ENCODE results near the gene POC1B.
"Not testable (repeated sequence)": the region's sequence is repeated elsewhere in the genome, so short reads cannot be mapped to it uniquely, and the experiment has no call there.

Gene POC1B

DNA sequence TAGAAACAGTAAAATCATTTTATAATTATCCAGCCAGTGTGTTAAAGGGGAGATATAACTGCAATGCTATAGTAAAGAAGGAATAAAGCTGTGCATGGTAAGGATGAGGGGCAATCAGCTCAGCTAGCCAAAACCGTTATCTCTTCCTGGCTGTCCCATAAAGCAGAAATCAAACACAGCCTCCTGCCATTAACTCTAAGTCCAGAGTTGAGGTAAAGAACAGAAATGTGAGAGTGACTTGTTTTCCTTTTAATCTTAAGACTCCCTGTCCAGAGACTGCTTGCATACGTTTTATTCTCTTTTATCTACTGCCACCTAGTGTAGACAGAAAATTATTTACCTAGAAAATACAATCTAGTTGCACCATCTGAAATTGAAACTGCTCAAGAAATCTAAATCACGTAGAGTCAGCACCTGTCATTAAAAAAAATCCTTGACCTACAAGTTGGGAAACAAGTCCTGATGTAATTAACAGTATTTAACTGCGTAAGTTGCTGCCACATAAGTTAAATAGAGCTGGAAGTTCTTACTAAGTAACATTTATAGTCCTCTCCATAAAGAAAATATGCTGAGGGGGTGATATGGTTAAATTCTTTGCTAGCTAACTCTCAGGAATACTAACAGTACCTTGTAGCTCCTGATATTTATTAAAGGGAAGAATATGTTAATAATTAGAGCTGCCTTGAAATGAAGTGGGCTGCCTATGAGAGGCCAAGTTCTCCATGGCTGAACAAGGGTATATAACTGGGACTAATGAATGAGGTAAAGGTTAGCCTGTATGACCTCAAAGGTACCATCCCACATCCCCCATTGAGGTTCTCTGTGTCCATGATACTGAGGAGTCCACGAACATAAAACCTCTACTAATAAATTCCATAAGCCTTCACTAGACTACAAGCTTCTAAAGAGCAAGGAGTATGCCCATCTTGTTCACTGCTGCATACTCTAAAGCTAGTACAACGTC, 63.9 kb downstream of the POC1B start:
- DNase-seq (ENCODE audit: low read depth): no peak

DNA sequence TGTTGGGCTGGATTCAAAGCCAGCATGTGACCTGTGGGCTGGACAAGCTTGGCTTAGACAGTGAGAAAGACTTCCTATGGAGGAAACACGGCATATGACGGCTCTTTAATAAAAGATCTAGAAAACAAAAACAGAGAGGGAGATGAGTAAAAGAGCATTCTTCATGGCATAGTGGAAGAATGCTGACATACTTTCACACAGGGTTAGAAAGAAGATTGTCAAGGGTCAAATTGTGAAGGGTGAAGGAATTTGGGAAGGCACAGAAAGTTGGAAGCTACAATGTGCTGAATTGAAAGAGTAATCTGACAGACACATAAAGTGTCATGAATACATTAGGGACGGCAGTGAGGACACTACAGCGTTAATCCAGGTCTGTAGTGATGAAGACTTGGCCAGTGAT, 64.7 kb downstream of the POC1B start:
- DNase-seq (ENCODE audit: low read depth): no peak

DNA sequence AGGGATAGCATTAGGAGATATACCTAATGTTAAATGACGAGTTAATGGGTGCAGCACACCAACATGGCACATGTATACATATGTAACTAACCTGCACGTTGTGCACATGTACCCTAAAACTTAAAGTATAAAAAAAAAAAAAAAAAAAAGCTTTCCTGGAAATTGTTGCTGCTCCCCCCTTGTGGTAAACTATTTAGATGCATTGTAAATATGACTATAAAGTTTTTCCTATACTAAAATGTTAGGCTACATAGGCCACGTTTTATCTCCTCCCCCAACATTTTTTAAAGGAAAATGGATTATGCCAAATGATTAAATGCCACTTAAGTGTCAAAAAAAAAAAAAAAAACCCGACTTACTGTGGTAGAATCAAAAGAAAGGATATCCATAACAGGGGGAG, 66.6 kb downstream of the POC1B start:
- DNase-seq (ENCODE audit: low read depth): not testable (repeated sequence)

DNA sequence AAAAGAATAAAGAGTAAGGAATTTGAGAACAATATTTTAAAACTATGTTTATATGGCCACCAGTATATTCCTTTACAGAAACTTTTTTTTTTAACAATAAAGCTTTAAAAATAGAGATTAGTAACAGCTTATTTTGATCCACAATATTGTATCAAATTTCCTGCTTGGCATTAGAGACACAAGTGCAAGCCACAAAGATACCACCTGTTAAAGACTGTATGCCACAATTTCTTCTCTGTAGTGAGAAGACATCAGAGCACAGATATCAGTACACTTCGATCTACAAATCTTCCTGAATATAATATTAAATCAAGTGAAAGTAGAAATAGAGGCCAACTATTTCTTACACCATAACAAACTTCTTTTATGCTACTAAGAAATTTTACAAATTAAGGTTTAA, 69.3 kb downstream of the POC1B start:
- no peak for DNase-seq (ENCODE audit: low read depth)

DNA sequence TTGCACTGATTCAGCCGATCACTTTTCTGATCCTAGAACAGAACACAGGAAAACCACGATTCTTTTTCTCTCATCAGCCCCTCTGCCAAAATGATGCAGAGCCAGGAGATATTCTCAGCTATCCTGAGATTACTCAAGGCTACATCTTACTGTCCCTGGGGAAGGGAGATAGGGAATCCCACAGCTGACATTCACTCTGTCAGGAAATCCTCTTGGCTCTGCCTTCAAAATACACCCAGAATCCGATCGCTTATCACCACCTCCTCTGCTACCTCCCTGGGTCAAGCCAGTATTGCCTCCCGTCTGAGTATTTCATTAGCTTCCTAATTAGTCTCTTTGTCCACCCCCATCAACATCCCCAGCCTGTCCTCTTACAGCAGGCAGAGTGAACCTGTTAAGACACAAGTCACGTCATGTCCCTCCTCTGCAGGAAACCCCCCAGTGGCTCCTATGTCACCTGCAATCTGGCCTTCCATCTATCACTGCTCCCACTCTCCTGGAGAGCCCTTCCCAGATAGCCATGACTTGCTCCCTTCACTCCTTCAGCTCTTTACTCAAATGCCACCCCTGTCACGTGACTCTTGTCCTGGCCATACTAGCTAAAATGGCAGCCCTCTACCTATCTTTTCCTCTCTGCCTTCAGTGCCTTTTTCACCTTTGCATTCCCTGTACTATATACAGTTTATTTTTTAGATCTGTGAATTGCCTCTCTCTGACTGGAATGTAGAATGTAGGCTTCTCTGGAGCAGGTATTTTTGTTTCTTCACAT, 71.6 kb downstream of the POC1B start:
- DNase-seq (ENCODE audit: low read depth): no peak

DNA sequence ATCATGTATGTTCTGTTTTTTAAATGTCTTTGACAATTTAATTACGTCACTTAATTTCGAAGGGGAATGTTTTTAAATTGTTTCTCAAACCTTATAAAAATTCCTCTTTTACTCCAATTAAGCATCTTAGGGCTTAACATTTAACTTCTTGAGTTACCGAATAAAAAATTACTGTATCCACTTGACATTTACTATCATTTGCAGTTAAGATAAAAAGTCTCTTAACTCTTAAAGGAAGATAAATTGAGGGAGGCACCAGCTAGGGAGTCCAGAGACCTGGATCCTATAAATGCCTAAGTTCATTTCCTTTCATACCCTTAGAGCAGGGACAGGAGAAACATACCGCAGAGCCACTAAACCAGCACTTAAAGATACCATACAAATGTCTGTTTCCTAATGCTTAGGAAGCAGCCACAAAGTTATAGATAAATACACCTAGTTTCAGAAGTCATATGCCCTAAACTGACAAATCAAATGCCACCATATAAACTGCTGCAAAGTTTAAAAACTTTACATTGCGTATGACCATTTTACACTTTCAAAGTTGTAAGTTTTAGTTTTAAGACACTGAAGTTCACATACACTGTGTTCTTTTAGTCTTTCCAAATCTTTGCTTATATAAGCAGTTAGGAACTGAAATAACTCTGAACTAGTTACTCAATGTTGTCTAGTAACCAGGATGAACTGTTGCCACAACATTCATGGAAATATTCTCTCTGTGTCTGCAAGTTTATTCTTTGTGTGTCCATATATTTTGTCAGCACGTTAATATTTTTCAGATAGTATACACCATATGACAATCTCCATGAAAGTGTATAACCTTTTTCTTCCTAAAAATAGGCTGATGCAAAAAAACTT, 72.5 kb downstream of the POC1B start:
- DNase-seq (ENCODE audit: low read depth): no peak

DNA sequence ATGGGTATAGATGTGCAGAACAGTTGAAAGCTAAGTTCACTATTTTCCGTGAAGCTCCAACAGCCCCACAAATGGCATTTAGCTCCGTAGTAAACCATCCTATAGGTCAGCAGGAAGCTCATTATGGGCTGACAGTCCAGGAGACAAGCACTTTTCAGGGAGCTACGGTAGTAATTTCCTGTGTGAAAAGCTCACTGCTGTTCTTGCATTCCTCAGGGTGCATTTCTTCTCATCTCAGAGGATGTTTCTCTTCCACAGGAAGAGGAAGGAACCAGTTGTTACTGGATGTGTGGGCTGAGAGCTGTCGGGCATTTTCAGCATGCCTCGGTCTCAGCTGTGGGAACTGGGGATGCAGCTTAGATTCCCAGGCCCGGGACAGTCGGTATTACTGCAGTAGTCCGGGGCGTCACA, 74.0 kb downstream of the POC1B start:
- DNase-seq (ENCODE audit: low read depth): no peak

DNA sequence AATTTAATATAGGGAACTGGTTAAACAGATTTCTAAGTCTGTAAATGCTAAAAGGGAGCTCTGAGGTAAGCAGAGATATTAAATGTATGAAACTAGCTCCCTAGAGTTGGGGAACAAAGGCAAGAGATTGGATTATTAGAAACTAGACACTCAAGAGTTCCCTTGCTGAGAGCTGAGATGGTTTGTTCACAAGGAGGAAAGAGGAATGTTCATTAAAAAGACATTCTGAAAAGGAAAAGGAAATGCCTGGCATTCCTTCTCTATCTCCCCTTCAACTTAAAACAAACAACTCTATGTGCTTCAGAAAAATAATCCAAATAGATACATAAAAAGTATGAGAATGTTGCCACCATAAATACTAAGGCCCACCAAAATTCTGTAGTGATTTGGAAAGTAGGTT, 74.9 kb downstream of the POC1B start:
- DNase-seq (ENCODE audit: low read depth): no peak

DNA sequence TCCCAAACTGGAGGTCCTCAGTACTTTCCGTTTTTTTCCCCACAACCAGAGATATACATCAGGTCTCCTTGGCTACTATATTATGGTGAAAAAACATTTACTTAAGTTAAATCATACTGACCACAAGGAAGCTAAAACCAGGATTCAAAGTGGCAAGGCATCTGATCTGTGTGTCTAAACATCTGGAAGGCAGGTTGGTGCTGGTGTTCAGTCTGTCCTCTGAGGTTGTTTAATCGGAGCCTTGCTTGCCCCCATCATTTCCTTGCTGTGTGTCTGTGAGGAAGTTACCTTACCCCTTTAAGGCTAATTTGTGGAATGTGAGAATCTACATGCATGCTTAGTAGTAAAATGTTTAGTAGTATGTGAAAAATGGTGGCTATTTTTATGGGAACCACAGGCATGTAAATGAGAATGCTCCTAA, 76.9 kb downstream of the POC1B start:
- no peak for DNase-seq (ENCODE audit: low read depth)

DNA sequence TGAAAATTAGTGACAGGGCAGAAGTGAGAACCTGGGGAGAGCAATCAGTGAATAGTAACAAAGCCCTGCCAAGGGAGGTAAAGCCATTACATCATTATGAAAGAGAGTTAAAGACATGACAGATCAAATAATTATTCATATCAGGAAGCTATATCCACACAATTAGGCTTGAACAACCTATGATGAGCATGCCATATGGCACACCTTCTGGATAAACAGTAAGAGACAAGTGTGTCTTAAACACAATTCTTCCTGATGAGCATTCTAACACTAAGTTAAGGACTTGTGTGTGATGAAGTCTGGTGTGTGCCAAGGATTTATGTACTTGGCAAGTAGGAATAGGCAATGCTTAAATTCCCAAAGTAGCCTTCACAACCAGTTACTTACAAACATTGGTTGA, 77.3 kb downstream of the POC1B start:
- no peak for DNase-seq (ENCODE audit: low read depth)

DNA sequence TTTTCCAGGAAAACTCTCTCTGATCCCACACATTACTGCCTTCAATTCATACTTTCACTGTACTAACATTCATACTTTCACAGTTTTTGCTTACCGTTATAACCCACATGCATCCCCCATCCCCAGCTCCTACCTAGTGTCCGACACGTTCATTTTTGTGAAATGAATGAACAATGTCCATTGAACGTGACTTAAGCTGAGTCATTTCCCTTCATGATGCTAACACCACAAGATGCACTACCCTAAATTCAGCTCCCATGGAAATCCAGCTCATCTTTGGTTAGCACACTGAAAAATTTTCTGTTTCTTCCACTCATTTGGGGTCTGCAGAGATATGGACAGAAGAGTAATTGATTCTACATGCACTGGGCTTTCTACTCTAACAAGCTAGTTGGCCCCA, 85.9 kb downstream of the POC1B start:
- DNase-seq (ENCODE audit: low read depth): no peak

DNA sequence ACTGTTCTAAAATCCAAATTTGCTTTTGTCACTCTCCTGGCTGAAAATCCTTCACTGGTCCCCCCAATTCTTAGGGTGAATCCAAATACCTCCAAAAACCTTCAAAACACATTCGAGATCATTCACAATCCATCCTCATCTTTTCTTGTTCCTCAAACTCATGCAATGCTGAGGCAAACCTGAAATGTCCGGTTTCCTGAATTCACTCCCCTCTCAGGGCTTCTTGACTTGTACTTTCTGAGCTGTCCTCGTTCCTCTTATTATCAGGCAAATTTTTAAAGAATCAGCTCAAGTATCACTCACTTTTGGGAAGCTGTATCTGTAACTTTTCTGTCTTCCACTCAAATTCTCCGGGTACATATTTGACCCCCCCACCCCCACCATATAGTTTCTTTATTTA, 88.6 kb downstream of the POC1B start:
- DNase-seq (ENCODE audit: low read depth): no peak

DNA sequence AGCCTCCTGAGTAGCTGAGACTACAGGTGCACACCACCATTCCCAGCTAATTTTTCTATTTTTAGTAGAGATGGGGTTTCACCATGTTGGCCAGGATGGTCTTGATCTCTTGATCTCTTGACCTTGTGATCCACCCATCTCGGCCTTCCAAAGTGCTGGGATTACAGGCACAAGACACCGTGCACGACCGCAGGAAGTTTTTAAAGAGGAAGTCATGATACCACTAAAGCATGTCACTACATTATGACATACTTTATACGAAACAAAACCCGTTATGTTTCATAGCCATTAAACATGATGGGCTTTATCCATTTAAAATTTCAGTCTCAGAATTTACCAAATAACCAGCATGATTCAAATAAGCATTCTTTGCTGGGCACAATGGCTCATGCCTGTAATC, 89.8 kb downstream of the POC1B start:
- no peak for DNase-seq (ENCODE audit: low read depth)

DNA sequence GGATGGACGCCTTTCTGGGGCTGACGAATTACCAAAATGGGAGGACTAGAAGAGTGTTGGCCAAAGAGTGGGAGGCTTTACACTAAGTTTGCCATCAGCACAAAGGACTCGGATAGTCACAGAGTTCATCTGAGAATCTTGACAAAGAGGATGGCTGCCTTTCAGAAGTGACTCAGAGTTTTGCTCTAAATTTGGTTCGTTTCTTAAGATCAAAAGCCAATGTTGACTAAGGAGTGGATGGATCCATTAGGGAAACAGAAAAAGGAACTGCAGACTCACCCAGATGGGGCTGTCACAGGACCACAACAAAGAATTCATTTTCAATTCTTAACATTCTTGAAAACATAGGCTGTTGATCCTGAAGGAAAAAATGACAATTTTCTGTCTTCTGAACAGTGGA, 92.2 kb downstream of the POC1B start:
- no peak for DNase-seq (ENCODE audit: low read depth)

DNA sequence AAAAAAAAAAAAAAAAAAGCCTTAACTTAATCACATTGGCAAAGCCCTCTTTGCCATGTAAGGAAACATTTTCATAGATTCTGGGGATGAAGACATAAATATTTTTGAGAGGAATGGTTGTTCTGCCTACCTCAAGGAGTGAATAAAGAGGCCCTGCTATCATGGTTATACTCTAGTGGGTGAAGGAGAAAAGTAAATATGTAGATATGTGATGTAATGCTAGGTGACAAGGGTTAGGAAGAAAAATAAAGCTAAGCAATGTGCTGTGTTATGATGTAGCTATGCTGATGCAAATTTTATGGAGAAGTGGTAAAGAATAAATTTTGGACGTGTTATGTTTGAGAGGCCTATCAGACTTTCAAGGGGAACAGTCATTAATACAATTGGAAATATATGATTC, 93.5 kb downstream of the POC1B start:
- no peak for DNase-seq (ENCODE audit: low read depth)

DNA sequence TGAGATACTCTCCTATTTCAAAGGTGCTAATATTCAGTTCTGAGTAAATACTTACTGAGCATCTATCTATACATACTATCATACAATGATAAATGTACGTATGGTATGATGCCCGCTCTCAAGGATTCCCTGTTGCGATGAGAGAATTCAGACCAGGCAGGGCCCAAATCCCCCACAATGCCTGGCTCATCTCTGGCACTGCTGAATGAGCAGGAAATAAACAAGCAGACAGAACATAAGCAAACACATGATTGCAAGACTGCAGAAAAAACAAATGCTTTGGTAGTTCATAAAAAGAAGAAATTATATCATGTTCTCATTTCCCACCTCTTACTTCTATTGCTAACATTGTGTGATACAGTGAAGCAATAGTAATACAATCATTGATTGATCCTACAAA, 96.3 kb downstream of the POC1B start:
- DNase-seq (ENCODE audit: low read depth): no peak

DNA sequence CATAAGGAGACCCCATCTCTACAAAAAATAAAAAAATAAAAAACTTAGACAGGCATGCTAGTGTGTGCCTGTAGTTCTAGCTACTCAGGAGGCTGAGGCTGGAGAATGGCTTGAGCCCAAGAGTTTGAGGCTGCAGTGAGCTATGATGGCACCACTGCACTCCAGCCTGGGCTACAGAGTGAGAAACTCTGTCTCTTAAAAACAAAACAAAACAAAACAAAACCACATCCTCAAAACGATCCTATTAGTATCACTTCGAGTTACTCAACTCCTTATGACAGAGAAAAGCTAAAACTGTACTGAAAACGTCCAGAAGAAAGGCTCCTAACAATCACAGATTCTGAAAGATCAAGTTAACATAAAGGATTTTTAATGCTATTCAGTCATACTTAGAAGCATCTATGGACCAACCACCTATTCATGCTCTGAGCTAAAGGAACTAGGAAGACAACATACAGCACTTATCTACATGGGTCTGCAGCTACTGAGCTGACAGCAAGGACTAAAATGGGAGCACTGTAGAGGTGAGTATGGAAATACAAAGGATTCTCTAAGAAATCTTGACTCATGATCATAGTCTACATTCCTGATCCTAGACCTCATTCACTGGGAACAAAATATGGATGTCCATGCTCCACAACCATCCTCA, 98.2 kb downstream of the POC1B start:
- DNase-seq (ENCODE audit: low read depth): no peak

DNA sequence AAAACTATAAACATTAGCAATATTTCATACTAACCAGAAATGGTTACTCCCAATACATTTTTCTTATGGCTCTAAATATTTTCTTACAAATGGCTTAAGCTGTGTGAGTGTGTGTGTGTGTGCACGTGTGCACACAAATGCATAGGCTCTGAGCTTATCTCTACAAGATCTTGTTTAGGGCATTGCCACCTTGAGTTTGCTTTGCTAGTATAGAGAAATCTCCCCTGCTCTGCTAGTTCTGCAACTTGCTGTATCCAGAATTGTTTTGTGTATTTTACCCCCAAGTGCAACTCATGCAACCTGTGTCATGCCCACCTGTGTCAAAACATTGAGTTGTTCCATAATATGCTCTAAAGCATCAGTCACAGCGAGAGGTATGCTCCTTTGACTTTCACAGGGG, 101.0 kb downstream of the POC1B start:
- DNase-seq (ENCODE audit: low read depth): no peak

DNA sequence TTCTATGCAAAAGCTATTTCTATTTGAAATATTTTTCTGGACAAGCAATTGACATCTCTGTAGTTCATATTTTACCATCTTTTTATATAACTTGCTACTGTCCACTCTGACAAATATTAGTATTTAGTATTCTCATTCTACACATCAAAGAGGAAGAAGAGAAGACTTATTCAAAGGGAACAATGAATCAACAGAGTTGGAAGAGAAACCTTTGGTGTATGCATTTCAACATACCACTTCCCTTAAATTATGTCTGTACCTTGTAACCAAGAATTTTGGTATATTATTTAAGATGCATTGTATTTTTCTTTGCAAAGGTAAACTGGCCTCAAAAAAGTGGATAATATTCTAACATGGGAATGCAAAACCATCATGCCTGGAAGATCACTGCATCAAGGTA, 101.5 kb downstream of the POC1B start:
- no peak for DNase-seq (ENCODE audit: low read depth)

DNA sequence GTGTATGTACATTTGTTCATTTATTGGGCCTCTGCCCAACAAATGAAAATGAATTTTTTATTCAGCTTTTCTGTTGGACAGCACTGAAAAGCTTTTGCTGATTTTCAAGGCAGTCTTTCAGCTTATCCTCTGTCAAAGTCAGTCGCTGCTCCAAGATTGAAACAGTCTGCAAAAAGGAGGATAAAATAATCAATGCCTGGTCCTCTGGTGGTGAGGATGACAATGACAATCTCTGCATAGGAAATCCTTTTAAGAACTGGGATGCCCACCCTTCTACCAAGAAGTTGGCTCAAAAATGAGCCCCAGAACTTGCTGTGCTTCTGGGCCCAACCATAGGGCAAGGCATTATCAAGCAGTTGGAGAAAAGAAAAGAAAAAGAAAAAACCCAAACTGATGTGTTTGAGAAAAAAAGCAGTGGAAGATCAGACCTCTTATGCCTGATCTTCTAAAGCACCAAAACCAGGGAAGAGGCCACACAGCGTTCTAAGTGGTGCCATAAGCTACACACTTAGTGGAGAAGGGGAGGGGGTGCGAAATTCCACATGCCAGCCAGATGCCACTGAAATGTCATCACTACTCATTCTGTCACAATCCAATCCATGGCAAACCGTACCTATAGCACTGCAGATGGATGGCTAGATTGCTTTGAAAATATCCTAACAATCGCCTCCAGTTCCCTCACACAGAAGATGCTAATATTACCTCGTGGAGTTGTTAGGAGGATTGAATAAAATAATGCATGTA, 104.6 kb downstream of the POC1B start:
- no peak for DNase-seq (ENCODE audit: low read depth)
